Omental fat pad (tissue), 4 donors: ENCODE measurements around the gene TRIM7. TPM values are rescaled to one million over a fixed set of nuclear protein-coding genes. Genes with fewer than 3 reads are reported as not detected.
"Not testable (repeated sequence)": the region's sequence is repeated elsewhere in the genome, so short reads cannot be mapped to it uniquely, and the experiment has no call there.

Experiments
- ATAC-seq: fragments of 150-250 bp; one replicate; pipeline ENCODE4 v1.9.1; 2016; ENCODE audit warnings: mild to moderate bottlenecking, moderate library complexity; ENCODE audit not compliant: low FRiP score
- DNase-seq: peaks from one replicate; pipeline ENCODE4 v3.0.0-alpha.2; 2019; ENCODE audit warnings: low spot score
- total RNA-seq, 4 donors: library from RNA; depleted of rRNA; stranded (reverse); fragments of >200 nt; gene quantifications; one replicate each; pipeline ENCODE4 v1.1.0, GENCODE V29; 2016
- TF ChIP-seq, protein P1 (sequence below), 3 donors: fragments of 450-650 bp; IDR thresholded peaks; one replicate each; pipeline ENCODE4 v1.5.1; 2016 to 2017; ENCODE audit warnings: antibody characterized with exemption in 3 of 3, mild to moderate bottlenecking in 3 of 3, moderate library complexity in 2 of 3

Gene TRIM7
- total RNA-seq, 4 donors from 2014 or later, result 0.79 to 2.9 (median 1.1) TPM

DNA sequence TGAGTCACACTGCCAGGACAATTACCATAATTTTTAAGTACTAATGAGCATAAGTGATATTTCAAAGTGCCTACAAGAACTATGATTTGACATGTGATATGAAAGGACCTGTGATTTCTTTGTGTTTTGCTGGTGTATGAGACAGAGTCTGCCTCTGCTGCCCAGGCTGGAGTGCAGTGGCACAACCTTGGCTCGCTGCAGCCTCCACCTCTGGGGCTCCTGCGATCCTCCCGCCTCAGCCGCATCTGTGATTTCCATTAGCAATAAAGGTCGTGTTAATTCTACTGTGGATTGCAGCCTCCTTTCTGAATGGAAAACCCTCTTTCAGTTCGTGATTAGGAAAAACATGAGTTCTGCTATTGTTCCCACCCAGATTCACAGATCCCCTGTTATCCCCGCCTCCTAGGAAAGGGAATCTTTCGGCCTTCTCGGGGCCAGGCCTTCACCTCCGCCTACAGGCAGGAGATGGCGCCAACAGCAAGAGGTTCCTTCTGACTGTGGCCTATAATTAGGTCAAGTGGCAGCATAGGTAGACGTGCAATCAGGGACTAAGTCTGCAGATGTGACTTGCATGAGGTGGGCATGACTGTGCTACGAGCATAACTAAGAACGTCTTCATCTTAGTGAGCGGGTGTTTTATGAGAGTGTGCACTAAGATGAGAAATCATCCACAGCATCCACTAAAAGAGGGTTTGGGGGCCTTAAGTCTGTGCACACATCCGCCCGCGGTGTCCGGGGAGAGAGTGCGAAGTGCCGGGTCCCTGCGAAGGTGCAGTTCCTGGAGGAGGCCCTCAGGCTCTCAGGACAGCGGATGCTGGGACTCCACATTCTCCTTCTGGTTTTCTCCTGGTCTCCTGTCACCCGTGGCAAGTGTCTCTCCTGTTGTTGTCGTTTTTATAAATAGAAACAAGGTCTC lies 23.1 kb downstream of the TRIM7 start:
- peak; percentile 65 for ATAC-seq
- no peak for DNase-seq
- TF ChIP-seq, protein P1, sequence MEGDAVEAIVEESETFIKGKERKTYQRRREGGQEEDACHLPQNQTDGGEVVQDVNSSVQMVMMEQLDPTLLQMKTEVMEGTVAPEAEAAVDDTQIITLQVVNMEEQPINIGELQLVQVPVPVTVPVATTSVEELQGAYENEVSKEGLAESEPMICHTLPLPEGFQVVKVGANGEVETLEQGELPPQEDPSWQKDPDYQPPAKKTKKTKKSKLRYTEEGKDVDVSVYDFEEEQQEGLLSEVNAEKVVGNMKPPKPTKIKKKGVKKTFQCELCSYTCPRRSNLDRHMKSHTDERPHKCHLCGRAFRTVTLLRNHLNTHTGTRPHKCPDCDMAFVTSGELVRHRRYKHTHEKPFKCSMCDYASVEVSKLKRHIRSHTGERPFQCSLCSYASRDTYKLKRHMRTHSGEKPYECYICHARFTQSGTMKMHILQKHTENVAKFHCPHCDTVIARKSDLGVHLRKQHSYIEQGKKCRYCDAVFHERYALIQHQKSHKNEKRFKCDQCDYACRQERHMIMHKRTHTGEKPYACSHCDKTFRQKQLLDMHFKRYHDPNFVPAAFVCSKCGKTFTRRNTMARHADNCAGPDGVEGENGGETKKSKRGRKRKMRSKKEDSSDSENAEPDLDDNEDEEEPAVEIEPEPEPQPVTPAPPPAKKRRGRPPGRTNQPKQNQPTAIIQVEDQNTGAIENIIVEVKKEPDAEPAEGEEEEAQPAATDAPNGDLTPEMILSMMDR (IDR thresholded peaks at IDR 0.05), result peak in 1 of 3 donors; percentile 17

DNA sequence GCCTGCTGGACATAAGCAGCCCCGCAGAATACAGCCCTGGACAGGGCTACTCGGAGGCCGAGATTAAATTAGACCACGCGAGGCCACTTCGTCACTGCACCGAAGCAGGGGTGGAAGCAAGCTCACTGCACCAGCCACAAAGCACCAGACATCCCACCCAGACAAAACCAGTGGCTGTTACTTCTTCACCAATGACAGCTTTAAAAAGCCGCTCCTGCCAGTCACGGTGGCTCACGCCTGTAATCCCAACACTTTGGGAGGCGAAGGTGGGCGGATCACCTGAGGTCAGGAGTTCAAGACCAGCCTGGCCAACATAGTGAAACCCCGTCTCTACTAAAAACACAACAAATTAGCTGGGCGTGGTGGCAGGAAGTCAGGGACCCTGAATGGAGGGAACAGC lies 27.4 kb downstream of the TRIM7 start:
- not testable (repeated sequence) for ATAC-seq, DNase-seq

DNA sequence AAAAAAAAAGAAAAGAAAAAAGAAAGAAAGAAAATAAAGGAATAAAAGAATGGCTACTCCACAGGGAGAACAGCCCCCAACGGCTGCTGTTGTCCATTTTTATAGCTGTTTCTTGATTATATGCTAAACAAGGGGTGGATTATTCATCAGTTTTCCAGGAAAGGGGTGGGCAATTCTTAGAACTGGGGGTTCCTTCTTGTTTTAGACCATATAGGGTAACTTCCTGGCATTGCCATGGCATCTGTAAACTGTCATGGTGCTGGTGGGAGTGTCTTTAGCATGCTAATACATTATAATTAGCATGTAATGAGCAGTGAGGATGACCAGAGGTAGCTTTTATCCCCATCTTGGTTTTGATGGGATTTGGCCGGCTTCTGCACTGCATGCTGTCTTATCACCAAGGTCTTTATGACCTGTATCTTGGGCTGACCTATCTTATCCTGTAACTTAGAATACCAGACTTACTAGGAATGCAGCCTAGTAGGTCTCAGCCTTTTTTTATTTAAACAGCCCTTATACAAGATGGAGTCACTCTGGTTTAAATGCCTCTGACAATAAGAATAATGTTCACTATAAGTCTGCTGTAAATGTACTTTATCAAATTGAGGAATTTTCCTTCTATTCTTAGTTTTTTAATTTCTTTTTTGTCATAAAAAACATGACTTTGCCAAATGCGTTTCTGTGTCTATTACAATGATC lies 28.6 kb downstream of the TRIM7 start:
- DNase-seq (no peak), ATAC-seq (no peak)
- TF ChIP-seq, protein P1 (IDR thresholded peaks at IDR 0.05), result no peak

DNA sequence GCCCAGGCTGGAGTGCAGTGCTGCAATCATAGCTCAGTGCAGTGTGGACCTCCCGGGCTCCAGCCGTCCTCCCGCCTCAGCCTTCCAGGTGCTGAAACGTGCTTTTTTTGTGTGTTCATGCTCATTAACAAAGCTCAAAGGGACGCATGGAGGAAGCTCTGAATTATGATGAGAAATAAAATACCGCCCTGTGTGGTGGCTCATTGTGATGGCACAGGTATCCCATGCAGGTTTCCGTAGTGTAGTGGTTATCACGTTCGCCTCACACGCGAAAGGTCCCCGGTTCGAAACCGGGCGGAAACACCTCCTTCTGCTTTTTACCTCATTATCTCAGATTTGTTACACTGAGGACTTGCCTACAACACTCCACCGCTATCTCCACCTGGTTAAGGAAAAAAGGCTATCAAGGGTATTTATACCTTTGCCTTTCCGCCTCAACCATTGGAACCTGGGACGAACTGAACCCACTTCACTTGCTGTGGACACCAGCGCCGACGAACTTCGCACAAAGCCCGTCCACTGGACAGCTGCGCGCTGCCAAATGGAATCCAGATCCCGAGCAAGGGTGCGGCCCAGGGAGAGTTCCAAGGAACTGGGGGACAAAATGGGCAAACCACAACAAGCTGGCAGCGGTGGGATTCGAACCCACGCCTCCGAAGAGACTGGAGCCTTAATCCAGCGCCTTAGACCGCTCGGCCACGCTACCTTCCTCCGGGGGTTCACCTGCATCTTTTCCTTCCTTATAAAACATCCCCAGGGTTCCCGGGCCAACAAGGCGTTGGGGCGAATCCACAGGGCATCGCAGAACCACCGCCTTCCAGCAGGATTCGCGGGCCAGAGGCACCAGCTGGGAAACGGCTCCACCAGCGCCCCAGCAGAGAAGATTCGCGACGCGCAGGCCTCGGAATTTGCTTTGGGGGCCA lies 31.3 kb downstream of the TRIM7 start:
- TF ChIP-seq, protein P1 (IDR thresholded peaks at IDR 0.05), result no peak
- DNase-seq (no peak), ATAC-seq (peak; percentile 31)

DNA sequence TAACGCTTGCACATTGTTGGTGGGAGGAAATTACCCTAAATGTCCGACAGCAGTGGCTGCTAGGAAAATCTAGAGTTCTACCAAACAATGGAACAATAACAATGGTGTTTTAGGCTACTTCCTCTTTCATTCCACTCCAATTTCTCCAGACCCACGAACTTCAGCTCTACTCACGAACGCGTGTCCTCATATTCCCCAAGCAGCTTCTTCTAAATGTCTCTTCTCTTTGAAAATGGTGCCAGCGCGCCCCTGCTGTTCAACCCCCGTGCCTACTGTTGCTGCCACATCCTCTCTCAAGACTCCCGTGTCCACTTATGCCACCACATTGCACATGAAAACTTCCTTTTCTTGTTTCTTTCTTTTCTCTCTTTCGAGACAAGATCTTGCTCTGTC lies 32.0 kb downstream of the TRIM7 start:
- no peak for ATAC-seq

DNA sequence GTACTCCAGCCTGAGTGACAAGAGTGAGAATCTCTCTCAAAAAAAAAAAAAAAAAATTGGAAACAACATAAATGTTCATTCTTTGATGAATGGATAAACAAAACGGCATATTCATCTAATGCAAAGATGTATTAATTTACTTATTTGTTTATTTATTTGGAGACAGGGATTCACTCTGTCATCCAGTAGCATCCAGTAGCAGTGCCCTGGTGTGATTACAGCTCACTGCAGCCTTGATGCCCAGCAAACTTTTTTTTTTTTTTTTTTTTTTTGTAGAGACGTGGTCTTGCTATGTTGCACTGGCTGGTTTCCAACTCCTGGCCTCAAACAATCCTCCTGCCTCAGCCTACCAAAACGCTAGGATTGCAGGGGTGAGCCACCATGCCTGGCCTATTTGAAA lies 33.2 kb downstream of the TRIM7 start:
- DNase-seq, result no peak
- TF ChIP-seq, protein P1 (IDR thresholded peaks at IDR 0.05), result no peak
- ATAC-seq, result no peak

More for the DNA sequence above, 32.0 kb downstream of the TRIM7 start:
- DNase-seq, result no peak
- TF ChIP-seq, protein P1 (IDR thresholded peaks at IDR 0.05), result no peak

DNA sequence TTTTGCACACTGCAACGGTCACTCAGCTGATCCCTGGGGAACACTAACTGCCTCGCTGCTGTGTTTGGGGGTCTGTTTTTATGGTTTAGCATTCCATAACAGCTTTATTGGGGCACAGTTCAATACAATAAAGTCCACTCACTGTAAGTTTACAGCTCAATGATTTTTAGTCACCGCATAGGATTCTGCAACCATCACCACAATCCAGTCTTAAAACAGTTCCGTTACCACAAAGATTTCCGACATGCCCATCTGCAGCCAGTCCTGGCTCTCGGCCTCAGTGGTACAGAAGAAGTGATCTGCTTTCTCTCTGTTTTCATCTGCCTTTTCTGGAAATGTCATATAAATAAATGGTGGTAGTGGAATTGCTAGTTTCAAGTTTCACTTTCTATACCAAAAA lies 34.0 kb downstream of the TRIM7 start:
- TF ChIP-seq, protein P1 (IDR thresholded peaks at IDR 0.05), result no peak
- no peak for ATAC-seq
- no peak for DNase-seq
